ENCODE results near the gene RBM23. TPM values are rescaled to one million over a fixed set of nuclear protein-coding genes. Genes with fewer than 3 reads are reported as not detected.
A peak's percentile ranks its signal among the peaks of the same experiment; 100 is the strongest.

RBM23 gene
- total RNA-seq, 4 donors from 2014 or later: 48.7 to 127 (median 85.9) TPM

DNA sequence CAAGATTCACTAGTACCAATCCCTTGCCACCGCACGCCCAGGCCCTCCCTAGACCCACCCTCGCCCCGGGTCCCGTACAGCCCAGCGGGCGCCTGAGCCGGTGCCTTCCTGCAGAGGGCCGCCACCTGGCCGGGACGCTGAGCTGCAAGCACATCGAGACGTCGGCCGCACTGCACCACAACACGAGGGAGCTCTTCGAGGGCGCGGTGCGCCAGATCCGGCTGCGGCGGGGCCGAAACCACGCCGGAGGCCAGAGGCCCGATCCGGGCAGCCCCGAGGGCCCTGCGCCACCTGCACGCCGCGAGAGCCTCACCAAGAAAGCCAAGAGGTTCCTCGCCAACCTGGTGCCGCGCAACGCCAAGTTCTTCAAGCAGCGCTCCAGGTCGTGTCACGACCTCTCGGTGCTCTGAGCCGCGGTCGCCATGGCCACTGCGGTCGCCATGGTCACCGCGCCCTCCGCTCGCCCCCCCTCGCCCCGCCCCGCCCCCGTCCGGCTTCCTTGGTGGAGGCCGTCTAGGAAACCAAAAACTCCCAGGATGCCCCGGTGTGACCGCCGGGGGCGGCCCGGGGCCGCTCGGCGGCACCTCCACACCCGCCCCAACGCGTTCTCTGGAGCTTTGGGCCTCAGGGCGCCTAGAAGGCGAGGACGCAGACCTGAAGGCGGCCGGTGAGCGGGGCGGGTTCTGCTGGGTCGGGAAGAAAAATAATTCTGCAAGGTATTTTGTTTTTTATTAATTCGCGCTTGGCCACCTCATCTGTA lies 32.3 kb downstream of the RBM23 start:
- no peak for DNase-seq (ENCODE audit: low spot score)
- TF ChIP-seq, protein P1, sequence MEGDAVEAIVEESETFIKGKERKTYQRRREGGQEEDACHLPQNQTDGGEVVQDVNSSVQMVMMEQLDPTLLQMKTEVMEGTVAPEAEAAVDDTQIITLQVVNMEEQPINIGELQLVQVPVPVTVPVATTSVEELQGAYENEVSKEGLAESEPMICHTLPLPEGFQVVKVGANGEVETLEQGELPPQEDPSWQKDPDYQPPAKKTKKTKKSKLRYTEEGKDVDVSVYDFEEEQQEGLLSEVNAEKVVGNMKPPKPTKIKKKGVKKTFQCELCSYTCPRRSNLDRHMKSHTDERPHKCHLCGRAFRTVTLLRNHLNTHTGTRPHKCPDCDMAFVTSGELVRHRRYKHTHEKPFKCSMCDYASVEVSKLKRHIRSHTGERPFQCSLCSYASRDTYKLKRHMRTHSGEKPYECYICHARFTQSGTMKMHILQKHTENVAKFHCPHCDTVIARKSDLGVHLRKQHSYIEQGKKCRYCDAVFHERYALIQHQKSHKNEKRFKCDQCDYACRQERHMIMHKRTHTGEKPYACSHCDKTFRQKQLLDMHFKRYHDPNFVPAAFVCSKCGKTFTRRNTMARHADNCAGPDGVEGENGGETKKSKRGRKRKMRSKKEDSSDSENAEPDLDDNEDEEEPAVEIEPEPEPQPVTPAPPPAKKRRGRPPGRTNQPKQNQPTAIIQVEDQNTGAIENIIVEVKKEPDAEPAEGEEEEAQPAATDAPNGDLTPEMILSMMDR (IDR thresholded peaks at IDR 0.05): no peak
- peak; percentile 61 for ATAC-seq (ENCODE audit: low FRiP score)

DNA sequence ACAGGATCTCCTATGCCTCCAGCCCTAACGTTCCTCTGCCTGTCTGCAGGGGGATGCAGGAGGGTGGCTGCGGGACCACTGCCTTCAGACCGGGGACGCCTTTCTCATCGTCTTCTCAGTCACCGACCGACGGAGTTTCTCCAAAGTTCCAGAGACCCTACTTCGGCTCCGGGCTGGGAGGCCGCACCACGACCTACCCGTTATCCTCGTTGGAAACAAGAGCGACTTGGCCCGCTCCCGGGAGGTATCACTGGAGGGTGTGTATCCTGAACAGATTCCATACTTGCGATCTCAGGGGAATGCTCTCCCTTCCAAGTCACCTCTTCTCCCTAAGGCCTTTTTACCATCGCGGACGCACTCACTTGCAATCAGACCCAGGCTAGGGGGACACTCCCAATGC lies 33.0 kb downstream of the RBM23 start:
- ATAC-seq (ENCODE audit: low FRiP score): no peak
- no peak for DNase-seq (ENCODE audit: low spot score)
- TF ChIP-seq, protein P1 (IDR thresholded peaks at IDR 0.05): no peak

DNA sequence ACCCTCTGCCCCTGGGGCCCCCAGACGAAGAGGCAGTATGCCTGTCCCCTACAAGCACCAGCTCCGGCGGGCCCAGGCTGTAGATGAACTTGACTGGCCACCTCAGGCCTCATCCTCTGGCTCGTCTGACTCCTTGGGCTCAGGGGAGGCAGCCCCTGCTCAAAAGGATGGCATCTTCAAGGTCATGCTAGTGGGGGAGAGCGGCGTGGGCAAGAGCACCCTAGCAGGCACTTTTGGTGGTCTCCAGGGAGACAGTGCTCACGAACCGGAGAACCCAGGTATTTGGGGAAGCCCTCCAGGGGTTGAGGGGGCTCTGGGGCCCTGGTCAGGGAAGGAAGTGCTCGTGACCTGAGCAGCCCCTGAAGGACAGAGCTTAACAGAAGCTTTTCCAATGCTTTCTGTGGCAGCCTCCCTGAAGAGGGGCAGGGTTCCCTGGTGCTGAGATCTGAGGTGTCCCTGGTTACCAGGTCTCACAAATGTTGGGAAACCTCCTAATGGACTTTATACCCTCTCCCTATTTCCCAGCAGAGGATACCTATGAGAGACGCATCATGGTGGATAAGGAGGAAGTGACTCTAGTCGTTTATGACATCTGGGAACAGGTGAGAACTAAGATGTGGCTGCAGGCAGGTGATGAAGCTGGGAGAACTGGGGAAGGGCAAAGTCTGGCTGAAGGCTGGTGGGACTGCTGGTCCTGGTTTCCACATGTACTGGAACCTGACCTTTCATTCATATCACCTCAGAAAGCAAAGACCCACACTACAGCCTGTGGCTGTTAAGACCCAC lies 34.0 kb downstream of the RBM23 start:
- TF ChIP-seq, protein P1 (IDR thresholded peaks at IDR 0.05): no peak
- ATAC-seq (ENCODE audit: low FRiP score) (no peak), DNase-seq (ENCODE audit: low spot score) (no peak)

DNA sequence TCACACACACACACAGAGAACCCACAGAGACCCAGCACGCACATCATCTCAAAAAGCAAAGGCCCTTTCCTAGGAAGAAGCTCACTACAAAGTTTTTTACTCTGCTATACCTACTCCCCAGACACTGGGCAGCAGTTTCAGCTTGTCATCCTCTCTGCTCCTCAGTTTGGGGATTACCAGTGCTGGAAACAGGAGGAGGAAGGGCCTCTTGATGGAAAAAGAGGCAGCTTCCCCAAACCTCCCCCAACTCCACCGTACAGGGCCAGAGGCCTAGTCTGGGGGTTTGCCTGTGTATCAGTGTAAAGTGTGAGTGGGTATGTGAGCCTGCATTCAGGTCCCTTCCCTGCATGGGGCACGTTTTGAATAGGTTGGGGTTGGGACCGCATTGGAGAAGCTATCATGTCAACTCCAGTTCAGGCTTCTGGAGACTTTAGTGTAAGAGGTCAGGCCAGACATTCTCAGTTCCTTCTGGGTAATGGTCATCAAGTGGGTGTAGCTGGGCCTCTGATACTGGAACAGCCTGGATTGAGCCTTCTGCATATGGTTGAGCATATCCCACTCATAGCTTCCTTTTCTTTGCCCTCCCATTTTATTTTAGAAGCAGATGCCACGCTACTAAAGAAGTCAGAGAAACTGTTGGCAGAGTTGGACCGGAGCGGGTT lies 34.7 kb downstream of the RBM23 start:
- ATAC-seq (ENCODE audit: low FRiP score) (no peak), DNase-seq (ENCODE audit: low spot score) (no peak)
- TF ChIP-seq, protein P1 (IDR thresholded peaks at IDR 0.05): no peak

DNA sequence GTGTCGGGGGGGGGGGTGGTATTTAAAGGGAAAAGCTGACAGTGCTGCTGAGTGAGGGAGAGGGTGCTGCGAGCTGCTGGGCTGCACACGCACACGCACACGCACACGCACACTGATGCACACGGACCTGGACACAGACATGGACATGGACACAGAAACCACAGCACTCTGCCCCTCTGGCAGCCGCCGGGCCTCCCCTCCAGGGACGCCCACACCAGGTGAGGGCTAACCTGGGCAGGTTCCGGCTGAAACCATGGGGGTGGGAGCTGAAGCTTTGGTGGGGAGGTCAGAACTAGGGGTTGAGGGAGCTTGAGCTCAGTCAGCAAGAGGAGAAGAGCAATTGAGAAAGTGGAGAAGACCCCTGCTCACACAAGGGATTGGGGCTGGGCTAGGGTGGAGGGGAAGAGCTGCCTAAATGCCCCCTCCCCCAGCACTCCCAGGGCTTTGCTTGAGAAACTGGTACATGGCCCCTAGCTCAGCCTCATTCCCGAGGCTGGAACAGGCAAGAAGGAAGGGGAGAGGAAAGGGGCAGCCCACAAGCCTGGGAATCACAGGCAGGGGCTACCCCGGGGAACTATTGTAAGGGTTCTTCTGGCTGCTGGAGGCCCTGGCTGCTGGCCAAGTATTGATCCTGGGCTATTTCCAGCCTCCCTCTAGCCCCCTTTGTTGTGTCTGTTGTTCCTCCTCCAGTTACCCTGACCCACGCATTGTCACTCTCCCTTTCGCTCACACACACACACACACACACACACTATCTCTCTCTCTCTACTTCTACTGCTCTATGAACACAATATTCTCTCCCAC lies 35.6 kb downstream of the RBM23 start, which contains the start of gene REM2:
Gene REM2, plus strand, starts transcription at position 50 of the 804 bp plus-strand sequence. Its CDS starts 66 bp downstream, at position 116.
- TF ChIP-seq, protein P1 (IDR thresholded peaks at IDR 0.05): no peak
- no peak for DNase-seq (ENCODE audit: low spot score)
- no peak for ATAC-seq (ENCODE audit: low FRiP score)

DNA sequence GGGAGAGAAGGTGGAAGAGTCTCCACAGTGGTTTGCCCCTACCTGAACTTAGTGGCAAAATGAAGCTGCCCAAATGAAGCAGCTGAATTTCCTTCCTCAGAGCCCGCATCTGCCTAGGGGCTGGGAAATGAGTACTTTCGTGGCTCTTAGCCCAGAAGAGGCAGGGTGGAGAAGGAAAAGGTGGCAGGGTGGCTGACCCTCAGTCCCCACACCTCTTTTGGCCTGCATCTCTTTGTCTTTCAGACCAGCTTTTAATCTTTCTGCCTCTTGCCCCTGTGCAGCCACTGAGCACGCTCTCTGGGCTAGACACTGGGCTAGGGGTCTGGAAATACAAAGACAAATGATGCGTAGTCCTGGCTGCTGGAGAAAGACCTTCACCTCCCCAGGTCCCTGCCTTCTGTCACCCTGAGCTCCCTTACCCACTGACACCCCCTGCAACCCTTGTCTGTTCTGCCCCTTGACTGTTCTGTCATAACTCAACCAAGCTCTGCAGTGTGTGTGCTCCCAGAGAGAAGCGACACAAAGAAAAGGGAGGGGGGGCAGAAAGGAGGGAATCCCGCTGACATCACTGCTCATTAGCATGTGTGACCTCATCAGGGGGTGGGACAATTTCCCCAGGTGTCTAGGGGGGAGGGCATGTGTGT lies 36.3 kb downstream of the RBM23 start:
- no peak for DNase-seq (ENCODE audit: low spot score)
- no peak for ATAC-seq (ENCODE audit: low FRiP score)
- TF ChIP-seq, protein P1 (IDR thresholded peaks at IDR 0.05): no peak
